Breast epithelium (tissue), 4 donors: Measurements from ENCODE around the gene ALOX12B. TPM values are rescaled to one million over a fixed set of nuclear protein-coding genes. Genes with fewer than 3 reads are reported as not detected.
"Not testable (repeated sequence)": the region's sequence is repeated elsewhere in the genome, so short reads cannot be mapped to it uniquely, and the experiment has no call there.

ENCODE experiments used
- DNase-seq, 2 donors: peaks; one replicate each; pipeline ENCODE4 v3.0.0-alpha.2; 2019; ENCODE audit warnings: low spot score in 2 of 2
- H3K27ac ChIP-seq, 2 donors: fragments of 200-600 bp; sonication (generic) in 1 of 2; one replicate each; pipeline ENCODE4 v1.5.1; 2016 to 2019; ENCODE audit warnings: mild to moderate bottlenecking in 1 of 2
- H3K27me3 ChIP-seq, 2 donors: fragments of 200-600 bp; sonication (generic) in 1 of 2; one replicate each; pipeline versions ENCODE4 v1.5.1 to v1.6.0; 2017 to 2019; ENCODE audit warnings: control low read depth in 1 of 2, mild to moderate bottlenecking in 1 of 2
- H3K36me3 ChIP-seq: fragments of 200-600 bp; one replicate; pipeline ENCODE4 v1.5.1; 2019
- H3K4me1 ChIP-seq, 2 donors: fragments of 200-600 bp; sonication (generic); one replicate each; pipeline ENCODE4 v1.5.1; 2016 to 2019; ENCODE audit warnings: control low read depth in 1 of 2
- H3K4me3 ChIP-seq, 3 donors: fragments of 200-600 bp; sonication (generic); 1 replicate in 2 of 3; 2 replicates in 1 of 3; pipeline ENCODE4 v1.5.1; 2016 to 2019; ENCODE audit warnings: mild to moderate bottlenecking in 3 of 3, moderate library complexity in 2 of 3
- H3K9me3 ChIP-seq, 2 donors: fragments of 200-600 bp; sonication (generic) in 1 of 2; one replicate each; pipeline ENCODE4 v1.5.1; 2016 to 2019; ENCODE audit warnings: control low read depth in 1 of 2
- CTCF ChIP-seq, 3 donors: fragments of 450-650 bp; IDR thresholded peaks; one replicate each; pipeline ENCODE4 v1.5.1; 2016 to 2017; ENCODE audit warnings: antibody characterized with exemption in 3 of 3, mild to moderate bottlenecking in 3 of 3, moderate library complexity in 3 of 3
- POLR2A ChIP-seq: fragments of 450-650 bp; IDR thresholded peaks from one replicate; pipeline ENCODE4 v1.6.1; 2016; ENCODE audit warnings: antibody characterized with exemption, mild to moderate bottlenecking, moderate library complexity
- POLR2AphosphoS5 ChIP-seq, 3 donors: sonication (generic); formaldehyde crosslinking; IDR thresholded peaks; one replicate each; pipeline ENCODE4 v1.6.1; 2017; ENCODE audit warnings: antibody characterized with exemption in 3 of 3
- intact Hi-C: fragments of 100-400 bp; cut with DNase I; formaldehyde crosslinking; loops from one replicate; pipeline ENCODE4 v1.15.1; 2023; ENCODE audit warnings: low total_unique reads
- total RNA-seq, 3 donors: library from RNA; depleted of rRNA; stranded (reverse); fragments of >200 nt; gene quantifications; one replicate each; pipeline ENCODE4 v1.1.0, GENCODE V29; 2016

ALOX12B gene
- total RNA-seq, 3 donors from 2014 or later = not detected

DNA sequence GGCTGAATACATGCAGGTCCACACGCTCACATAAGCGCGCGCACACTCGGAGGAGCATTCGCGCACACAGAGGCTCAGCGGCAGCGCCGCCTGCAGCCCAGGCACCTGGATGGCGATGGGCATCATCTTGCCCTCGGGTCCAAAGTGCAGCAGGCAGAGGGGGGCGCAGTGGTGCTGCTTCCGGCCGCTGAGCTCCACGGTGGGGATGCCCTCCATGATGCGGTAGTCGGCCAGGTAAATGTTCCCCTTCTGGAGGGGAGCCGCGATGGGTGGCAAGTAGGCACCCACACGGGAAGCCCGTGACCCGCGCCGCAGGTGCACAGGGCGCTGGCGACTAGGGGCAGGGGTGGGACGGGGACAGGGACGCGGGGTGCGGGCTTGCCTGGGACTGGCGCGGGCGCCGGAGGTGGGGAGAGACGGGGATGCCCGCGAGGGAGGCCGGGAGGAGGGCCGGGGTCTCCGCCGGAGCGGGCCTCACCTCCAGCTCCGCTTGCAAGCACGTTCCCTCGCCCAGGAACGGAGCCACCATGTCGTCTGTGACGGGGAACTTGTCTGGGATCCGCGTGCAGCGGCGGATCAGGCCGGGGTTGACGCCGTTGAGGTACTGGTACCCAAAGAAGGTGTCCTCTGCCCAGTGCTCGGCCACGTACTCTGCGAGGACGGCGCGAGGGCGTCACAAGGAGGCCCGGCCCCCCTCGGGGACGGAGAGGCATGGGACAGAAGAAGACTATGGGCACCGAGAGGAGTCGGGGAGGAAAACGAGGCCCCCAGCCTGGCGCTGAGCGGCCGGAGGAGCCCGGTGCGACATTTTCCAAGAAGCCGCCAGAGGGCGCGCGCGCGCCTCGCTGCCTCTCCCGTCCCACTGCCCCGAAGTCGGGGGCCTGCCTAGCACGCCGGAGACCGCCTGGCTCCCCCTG lies 8.0 kb downstream of the ALOX12B start:
- no peaks in the 10 kb centered on the region for H3K9me3 ChIP-seq
- intact Hi-C loops = no loop called here
- H3K36me3 ChIP-seq = no peaks in the 10 kb centered on the region
- H3K27me3 ChIP-seq = peaks cover 0 to 42% of the 10 kb centered on the region in 2 donors
- peak in 1 of 2 donors; percentile 65 for DNase-seq
- H3K4me3 ChIP-seq = peak overlapping the region; percentile 27 to 65 (median 53)
- peak overlapping the region in 1 of 2 donors; percentile 33 for H3K27ac ChIP-seq
- no peak for TF ChIP-seq POLR2A
- TF ChIP-seq CTCF (IDR thresholded peaks at IDR 0.05) = peak; percentile 72 to 82 (median 74)
- no peaks in the 10 kb centered on the region for H3K4me1 ChIP-seq

- H3K4me1 ChIP-seq, intact Hi-C loops, H3K9me3 ChIP-seq, DNase-seq, H3K27ac ChIP-seq, H3K36me3 ChIP-seq, H3K4me3 ChIP-seq: not testable (repeated sequence)
- H3K27me3 ChIP-seq = peaks cover 2 to 52% of the 10 kb centered on the region in 2 donors
These were observed 9.6 kb downstream of the ALOX12B start for GRCh38 chr17:8077939-8078338.

- TF ChIP-seq CTCF (IDR thresholded peaks at IDR 0.05) (no peak), POLR2AphosphoS5 (IDR thresholded peaks at IDR 0.05) (no peak), POLR2A (no peak)
- H3K36me3 ChIP-seq = no peaks in the 10 kb centered on the region
- peaks cover 9 to 64% of the 10 kb centered on the region in 2 donors for H3K27me3 ChIP-seq
- H3K27ac ChIP-seq = no peak overlapping the region
- no peak for DNase-seq
- peaks cover 0 to 2% of the 10 kb centered on the region in 2 donors for H3K4me1 ChIP-seq
- H3K4me3 ChIP-seq = no peak overlapping the region
- H3K9me3 ChIP-seq = no peaks in the 10 kb centered on the region
- intact Hi-C loops = no loop called here
These were observed 10.8 kb downstream of the ALOX12B start for GRCh38 chr17:8076502-8077266.

DNA sequence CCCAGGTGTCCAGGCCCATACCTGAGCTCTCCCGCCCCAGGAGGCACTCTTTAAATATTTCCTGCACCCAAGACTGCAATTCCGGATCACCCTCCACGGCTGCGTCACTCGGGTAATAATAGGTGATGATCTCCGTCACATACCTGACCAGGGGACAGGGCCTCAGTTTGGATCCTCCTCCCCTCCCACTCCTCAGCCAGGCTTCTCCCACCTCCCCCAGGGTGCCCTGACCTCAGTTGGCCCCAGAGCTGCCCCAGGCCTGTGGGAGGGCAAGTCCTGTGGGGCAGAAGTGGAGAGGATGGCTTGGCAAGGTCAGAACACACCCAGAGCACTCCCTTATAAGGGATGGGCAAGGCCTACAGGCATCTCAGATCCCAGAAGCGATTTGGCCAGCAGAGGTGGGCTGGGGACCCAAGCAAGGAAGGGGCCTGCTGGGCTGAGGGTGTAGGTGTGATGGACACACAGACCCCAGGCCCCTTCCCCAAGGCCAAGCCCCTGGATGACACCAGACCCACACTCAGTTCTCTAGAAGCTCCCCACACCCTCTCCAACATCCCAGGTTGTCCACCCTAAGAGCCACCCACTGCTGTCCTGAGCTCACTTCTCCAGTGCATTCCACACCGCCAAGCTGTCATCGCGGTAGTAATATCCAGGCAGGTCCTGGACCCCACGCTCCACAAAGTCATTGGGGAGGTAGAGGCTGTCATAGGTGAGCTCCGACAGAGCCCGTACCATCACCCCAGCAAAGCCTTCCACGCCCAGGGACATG lies 11.8 kb downstream of the ALOX12B start:
- H3K4me1 ChIP-seq = peaks cover 0 to 2% of the 10 kb centered on the region in 2 donors
- DNase-seq = no peak
- no peak overlapping the region for H3K27ac ChIP-seq
- TF ChIP-seq POLR2AphosphoS5 (IDR thresholded peaks at IDR 0.05) = no peak
- no peak for TF ChIP-seq POLR2A
- no peak for TF ChIP-seq CTCF (IDR thresholded peaks at IDR 0.05)
- H3K27me3 ChIP-seq = peaks cover 9 to 71% of the 10 kb centered on the region in 2 donors
- no peaks in the 10 kb centered on the region for H3K9me3 ChIP-seq
- H3K36me3 ChIP-seq = no peaks in the 10 kb centered on the region
- intact Hi-C loops = no loop called here
- H3K4me3 ChIP-seq = no peak overlapping the region

DNA sequence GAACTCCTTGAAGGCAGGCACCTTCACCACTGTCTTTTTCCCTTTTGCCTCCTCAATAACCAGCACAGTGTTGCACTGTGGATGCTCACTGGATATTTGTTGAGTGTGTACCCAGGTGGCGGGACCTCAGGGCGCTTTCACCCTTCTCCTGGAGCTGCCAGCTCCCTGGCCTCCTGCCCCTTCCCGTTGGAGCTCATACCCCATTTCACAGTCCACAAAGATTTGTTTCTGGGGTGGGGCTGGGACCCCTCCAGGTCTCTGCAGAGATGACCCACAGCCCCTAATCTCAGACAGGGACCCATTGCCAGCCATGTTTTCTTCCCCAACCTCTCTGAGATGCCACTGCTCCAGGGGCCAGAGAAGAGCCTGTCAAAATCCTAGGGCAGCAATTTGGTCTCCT lies 12.4 kb downstream of the ALOX12B start:
- DNase-seq = no peak
- H3K36me3 ChIP-seq = no peaks in the 10 kb centered on the region
- H3K27me3 ChIP-seq = peaks cover 9 to 71% of the 10 kb centered on the region in 2 donors
- peaks cover 0 to 2% of the 10 kb centered on the region in 2 donors for H3K4me1 ChIP-seq
- no peak for TF ChIP-seq CTCF (IDR thresholded peaks at IDR 0.05)
- no peak for TF ChIP-seq POLR2AphosphoS5 (IDR thresholded peaks at IDR 0.05)
- TF ChIP-seq POLR2A = no peak
- H3K9me3 ChIP-seq = no peaks in the 10 kb centered on the region
- no peak overlapping the region for H3K4me3 ChIP-seq
- no peak overlapping the region for H3K27ac ChIP-seq
- intact Hi-C loops = no loop called here
